Thoracic aorta (tissue), 2 donors: ENCODE results near the gene MYLK3. TPM values are rescaled to one million over a fixed set of nuclear protein-coding genes. Genes with fewer than 3 reads are reported as not detected.

Experiments
- ATAC-seq: fragments of 150-250 bp; one replicate; pipeline ENCODE4 v1.8.0; 2017; ENCODE audit warnings: low read depth; ENCODE audit not compliant: insufficient number of reproducible peaks, low FRiP score
- DNase-seq: peaks from one replicate; pipeline ENCODE4 v3.0.0-alpha.2; 2020; ENCODE audit warnings: low spot score
- H3K27ac ChIP-seq, 2 donors: fragments of 200-600 bp; sonication (generic); 1 replicate in 1 of 2; 2 replicates in 1 of 2; pipeline ENCODE4 v1.5.1; 2016; ENCODE audit warnings: mild to moderate bottlenecking in 2 of 2, moderate library complexity in 2 of 2
- H3K27me3 ChIP-seq: fragments of 200-600 bp; sonication (generic); replicated peaks from 2 replicates; pipeline ENCODE4 v1.6.0; 2016; ENCODE audit warnings: mild to moderate bottlenecking; ENCODE audit not compliant: insufficient read depth
- H3K36me3 ChIP-seq: fragments of 200-600 bp; sonication (generic); one replicate; pipeline ENCODE4 v1.5.1; 2016
- H3K4me1 ChIP-seq, 2 donors: fragments of 200-600 bp; sonication (generic); 1 replicate in 1 of 2; 2 replicates in 1 of 2; pipeline versions ENCODE4 v1.5.1 to v1.6.0; 2016; ENCODE audit warnings: low read depth in 2 of 2, mild to moderate bottlenecking in 1 of 2; ENCODE audit not compliant: control insufficient read depth in 1 of 2
- H3K4me3 ChIP-seq: fragments of 200-600 bp; sonication (generic); 2 replicates; pipeline ENCODE4 v1.5.1; 2016; ENCODE audit warnings: mild to moderate bottlenecking
- H3K9me3 ChIP-seq: fragments of 200-600 bp; sonication (generic); 2 replicates; pipeline ENCODE4 v1.5.1; 2016
- CTCF ChIP-seq: fragments of 200-600 bp; sonication (generic); IDR thresholded peaks from one replicate; pipeline ENCODE4 v1.5.1; 2019; ENCODE audit warnings: antibody characterized with exemption
- total RNA-seq, 2 donors: library from RNA; depleted of rRNA; stranded (reverse); fragments of >200 nt; gene quantifications; one replicate each; pipeline versions ENCODE4 v1.1.0 to v1.2.3, GENCODE V29; 2016

MYLK3 gene
- total RNA-seq, 2 donors from 2014 or later: 0.14 to 3.0 TPM

GRCh38 chr16:46748775-46749705 lies 896 bp upstream of the MYLK3 start:
- ATAC-seq: no peak

GRCh38 chr16:46746821-46747776 lies 1.0 kb downstream of the MYLK3 start:
- DNase-seq (no peak), ATAC-seq (no peak)
- no peaks in the 10 kb centered on the region for H3K36me3 ChIP-seq
- H3K27ac ChIP-seq: no peak overlapping the region
- H3K4me1 ChIP-seq: peaks cover 0 to 6% of the 10 kb centered on the region in 2 donors
- no peak overlapping the region for H3K4me3 ChIP-seq
- TF ChIP-seq CTCF: no peak
- no peaks in the 10 kb centered on the region for H3K9me3 ChIP-seq
- H3K27me3 ChIP-seq: no peaks in the 10 kb centered on the region

More at GRCh38 chr16:46748775-46749705, 896 bp upstream of the MYLK3 start:
- TF ChIP-seq CTCF: no peak
- Histone ChIP-seq H3K27ac (no peak overlapping the region), H3K4me3 (no peak overlapping the region), H3K36me3 (no peaks in the 10 kb centered on the region), H3K27me3 (no peaks in the 10 kb centered on the region), H3K9me3 (no peaks in the 10 kb centered on the region), H3K4me1 (no peaks in the 10 kb centered on the region)
- no peak for DNase-seq

- no peak for TF ChIP-seq CTCF
- no peak for ATAC-seq
- H3K9me3 ChIP-seq: no peaks in the 10 kb centered on the region
- H3K27me3 ChIP-seq: no peaks in the 10 kb centered on the region
- DNase-seq: no peak
- no peaks in the 10 kb centered on the region for H3K36me3 ChIP-seq
- H3K4me3 ChIP-seq: no peak overlapping the region
- H3K27ac ChIP-seq: no peak overlapping the region
- peaks cover 0 to 6% of the 10 kb centered on the region in 2 donors for H3K4me1 ChIP-seq
Observed at GRCh38 chr16:46745617-46746016, 2.5 kb downstream of the MYLK3 start.

DNA sequence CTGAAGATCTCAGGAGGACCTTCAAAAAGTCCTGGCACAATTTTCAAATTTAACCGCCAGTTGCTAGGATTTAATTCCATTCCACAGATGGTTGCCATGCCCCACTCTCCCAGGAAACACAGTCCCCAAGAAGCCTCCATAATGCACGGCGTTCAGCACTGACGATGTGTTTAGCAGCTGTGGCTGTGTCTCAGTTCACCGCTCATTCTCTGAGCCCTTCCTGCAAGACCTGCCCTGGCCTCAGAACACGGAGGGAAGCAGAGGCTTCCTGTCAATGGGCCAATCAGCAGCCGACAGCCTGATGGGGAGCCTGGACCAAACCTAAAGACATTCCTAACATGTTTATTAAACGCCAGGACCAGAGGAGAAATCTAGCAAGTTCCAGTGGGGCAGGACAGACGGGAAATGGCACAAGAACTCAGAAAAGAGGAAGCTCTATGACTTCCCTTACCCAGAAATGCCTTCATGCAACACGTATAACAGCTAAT lies 4.9 kb downstream of the MYLK3 start:
- ATAC-seq (no peak), DNase-seq (no peak)
- no peak for TF ChIP-seq CTCF
- H3K27me3 ChIP-seq: no peaks in the 10 kb centered on the region
- H3K27ac ChIP-seq: no peak overlapping the region
- no peaks in the 10 kb centered on the region for H3K9me3 ChIP-seq
- peaks cover 0 to 6% of the 10 kb centered on the region in 2 donors for H3K4me1 ChIP-seq
- no peak overlapping the region for H3K4me3 ChIP-seq
- H3K36me3 ChIP-seq: no peaks in the 10 kb centered on the region
